GM23248 (cell line): Measurements from ENCODE around the gene PET100.

Source experiments
- EZH2 ChIP-seq: fragments of 200-600 bp; sonication (generic); IDR thresholded peaks from 2 replicates; pipeline ENCODE4 v1.6.1; 2018; ENCODE audit warnings: antibody characterized with exemption, mild to moderate bottlenecking; ENCODE audit not compliant: insufficient read depth, poor library complexity, severe bottlenecking
- EZH2phosphoT487 ChIP-seq: fragments of 200-600 bp; sonication (generic); IDR thresholded peaks from 2 replicates; pipeline ENCODE4 v1.6.1; 2018; ENCODE audit warnings: antibody characterized with exemption, moderate library complexity, mild to moderate bottlenecking, low read depth; ENCODE audit not compliant: insufficient read depth

- no peak for TF ChIP-seq EZH2phosphoT487
- TF ChIP-seq EZH2: no peak
These were observed 17.9 kb upstream of the PET100 start for GRCh38 chr19:7611541-7612279.
